Activated CD4-positive, alpha-beta T cell treated with anti-CD3 and anti-CD28 coated beads for 24 hours (primary cell): Measurements from ENCODE around the gene PLD4.

Experiments
- DNase-seq, 2 donors: peaks; one replicate each; pipeline ENCODE4 v3.0.0-alpha.2; 2020; ENCODE audit warnings: low read depth in 2 of 2

The PLD4 gene

DNA sequence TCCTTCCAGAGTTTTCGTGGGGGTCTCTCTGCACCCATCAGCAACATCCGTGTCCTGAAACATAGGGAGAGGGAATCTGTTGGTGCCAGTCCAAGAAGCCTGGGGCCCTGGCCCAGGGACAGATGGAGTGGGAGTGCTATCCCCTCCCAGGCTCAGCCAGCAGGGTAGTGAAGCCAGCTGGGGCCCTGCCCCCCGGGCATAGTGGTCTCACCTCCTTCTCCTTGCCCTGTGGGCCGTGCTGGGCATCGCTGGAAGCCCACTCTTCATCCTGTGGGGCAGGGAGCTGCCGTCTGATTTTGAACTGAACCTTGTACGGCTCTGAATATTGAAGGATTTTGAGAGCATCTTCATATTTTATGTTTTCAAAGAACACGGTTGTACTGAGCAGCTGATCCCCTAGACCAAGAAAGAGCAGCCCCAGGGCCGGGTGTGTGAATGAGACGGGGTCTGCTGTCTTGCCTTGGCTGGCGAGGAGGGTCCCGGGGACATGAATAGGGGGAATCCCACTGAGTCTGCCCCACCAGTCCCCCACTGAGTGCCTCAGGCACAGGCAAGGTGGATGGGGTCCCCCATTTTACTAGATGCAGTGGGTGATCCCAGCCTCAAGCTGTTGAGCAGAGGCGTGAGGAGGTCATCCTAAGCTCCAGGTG lies 30.2 kb downstream of the PLD4 start:
- DNase-seq = no peak

DNA sequence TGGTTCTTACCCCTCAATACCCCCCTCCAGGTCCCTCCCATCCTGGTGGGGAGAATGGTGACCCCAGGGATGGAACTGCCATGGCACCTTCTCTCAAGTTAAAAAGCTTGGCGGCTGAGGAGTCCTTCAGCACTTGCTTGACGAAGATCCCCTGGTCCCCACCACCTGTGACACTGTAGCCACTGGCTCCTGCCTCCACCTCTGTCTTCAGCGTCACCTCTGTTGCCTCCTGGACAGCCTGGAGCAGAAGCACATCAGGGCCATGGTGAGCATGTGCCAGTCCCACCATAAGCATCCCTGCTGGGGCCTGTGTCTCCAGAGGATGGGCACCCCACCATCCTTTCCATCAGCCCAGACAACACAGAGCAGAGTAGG lies 30.7 kb downstream of the PLD4 start:
- no peak for DNase-seq

DNA sequence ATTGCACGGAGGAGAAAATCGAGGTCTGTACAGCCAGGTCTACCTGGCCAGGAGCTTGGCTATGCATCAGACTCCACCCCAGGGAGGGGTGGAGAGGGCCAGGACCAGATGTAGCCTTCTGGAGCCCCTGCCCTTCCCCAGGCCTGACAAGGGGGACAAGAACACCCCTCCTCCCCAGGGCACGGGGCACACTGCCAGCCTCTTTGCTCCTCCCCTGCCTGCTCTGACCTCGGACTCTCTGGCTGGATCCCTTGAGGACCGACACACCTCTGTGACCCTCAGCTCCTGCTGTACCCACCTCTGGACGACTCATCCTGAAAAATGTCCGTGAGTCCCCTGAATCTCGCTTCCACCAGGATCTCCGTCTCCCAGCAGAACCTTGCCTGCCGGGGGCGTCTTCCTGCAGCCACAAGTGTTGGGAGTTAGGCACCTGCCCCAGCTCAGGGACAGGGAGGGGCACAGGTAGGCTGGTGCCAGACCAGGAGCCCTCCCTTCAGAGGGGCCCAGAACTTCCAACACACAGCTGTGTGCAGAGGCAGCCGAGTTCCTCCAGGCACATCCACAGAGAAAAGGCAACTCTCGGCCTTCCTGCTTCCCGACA lies 31.7 kb downstream of the PLD4 start:
- DNase-seq = no peak

DNA sequence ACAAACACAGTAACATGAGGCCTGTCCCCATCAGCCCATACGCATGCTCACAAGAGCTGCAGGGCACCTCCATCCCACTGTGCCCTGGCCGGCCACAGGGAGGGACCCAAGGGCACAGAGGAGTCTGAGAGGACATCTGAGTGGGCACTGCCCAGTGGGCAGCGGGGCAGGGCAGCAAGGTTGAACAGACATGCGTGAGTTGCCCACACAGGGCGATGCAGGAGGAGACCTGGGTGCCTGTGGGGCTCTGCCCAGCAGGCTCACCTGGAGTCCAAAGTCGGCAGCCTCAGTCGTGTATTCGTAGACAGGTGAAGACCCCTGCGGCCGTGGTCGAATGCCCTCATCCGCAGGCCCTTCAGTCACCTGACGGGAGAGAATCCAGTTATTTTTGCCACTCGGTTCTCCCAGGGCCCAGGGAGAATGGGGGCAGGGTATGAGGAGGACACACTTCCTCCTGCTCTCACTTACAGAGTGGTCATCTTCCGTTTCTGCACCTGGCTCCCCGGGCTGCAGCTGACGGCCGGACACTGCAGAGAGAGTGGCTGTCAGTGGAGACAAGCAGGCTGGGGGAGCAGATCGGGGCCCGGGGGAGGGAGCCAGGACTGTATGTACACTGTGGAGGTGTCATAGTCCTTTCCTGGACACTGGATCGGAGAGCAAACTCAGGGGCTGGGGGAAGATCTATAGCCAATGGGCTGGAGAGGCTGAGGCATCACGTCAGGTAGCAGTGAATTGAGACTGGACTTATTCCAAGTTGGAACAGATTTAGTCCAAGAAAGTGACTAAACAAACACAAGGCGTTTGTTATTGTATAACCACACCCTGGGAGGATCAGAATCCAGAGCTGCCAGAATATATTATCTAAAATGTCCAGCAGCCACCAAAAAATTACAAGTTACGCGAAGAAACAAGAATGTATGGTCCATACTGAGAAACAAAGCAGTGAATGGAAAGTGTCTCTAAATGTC lies 32.8 kb downstream of the PLD4 start:
- no peak for DNase-seq

- DNase-seq = no peak
Measured at GRCh38 chr14:104964546-104964945, 39.9 kb downstream of the PLD4 start.

DNA sequence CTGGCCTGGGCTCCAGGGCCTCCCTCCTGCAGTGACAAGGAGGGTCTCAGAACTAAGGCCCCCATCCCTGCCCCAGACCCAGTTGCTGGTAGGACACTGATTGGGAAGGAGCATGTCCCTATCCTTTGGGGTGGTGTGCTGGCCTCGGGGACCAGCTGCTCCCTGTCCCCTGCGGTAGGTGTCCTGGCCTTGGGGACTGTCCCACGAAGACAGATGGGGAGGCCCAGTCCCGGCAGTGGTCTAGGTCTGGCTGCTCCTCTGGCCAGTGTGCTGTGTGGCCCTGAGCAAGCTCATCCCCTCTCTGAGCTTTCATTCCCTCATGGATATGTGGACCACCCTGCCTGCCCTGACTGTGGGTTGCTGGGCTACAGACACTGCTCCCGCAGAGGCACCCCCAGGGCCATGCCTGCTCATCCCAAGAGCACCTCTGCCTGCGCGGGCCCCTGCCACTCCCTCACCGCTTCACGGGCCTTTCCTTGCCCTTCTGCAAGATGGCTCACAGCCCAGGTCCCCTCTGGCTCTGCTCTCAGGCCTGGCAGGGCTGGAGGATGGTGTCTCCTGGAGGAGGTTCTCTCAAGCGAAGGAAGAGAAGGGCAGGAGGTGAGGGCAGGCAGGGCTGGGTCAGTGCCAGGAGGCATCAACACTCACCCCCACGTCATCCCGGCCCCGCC lies 41.0 kb downstream of the PLD4 start:
- DNase-seq = no peak

GRCh38 chr14:104966261-104966865 lies 41.7 kb downstream of the PLD4 start:
- no peak for DNase-seq

DNA sequence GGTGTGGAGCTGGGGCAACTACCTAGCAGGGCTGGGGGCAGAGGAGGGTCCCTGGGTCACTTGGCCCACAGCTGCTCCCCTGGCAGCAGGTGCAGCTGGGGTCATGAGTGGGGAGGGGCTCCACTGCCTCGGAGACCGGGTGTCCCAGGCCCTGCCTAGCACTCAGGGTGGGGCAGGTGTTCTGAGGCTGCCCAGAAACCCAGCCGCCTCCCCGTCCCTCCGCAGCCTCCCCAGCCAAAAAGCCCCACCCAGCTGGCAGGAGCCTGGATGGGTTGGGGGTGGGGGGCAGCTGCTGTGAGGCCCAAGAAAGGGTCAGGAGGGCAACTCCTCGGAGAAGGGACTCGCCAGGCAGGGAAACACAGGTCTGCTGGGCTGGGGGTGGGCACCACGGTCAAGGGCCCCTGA lies 42.3 kb downstream of the PLD4 start:
- no peak for DNase-seq

- DNase-seq = no peak
Measured at GRCh38 chr14:104967386-104968152, 42.9 kb downstream of the PLD4 start.

DNA sequence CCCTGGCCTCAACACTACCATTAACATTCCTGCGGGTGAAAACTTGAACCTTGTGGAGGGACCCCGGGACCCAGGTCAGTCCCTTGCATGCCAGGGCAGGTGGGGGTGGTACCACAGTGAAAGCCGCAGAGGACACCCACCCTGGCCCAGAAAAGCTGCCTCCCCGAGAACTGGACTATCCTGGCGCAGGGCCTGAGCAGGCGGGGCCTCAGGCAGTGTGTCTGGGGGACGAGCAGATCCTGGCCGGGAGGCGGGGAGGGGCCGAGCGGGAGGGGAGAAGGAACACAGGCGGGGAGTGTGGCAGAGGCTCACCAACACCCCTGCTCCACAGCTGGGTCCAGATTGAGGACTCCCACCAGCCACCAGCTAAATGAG lies 43.5 kb downstream of the PLD4 start:
- no peak for DNase-seq

- no peak for DNase-seq
Measured at GRCh38 chr14:104968541-104969401, 44.1 kb downstream of the PLD4 start.

GRCh38 chr14:104969741-104970230 lies 45.1 kb downstream of the PLD4 start:
- DNase-seq = no peak

DNA sequence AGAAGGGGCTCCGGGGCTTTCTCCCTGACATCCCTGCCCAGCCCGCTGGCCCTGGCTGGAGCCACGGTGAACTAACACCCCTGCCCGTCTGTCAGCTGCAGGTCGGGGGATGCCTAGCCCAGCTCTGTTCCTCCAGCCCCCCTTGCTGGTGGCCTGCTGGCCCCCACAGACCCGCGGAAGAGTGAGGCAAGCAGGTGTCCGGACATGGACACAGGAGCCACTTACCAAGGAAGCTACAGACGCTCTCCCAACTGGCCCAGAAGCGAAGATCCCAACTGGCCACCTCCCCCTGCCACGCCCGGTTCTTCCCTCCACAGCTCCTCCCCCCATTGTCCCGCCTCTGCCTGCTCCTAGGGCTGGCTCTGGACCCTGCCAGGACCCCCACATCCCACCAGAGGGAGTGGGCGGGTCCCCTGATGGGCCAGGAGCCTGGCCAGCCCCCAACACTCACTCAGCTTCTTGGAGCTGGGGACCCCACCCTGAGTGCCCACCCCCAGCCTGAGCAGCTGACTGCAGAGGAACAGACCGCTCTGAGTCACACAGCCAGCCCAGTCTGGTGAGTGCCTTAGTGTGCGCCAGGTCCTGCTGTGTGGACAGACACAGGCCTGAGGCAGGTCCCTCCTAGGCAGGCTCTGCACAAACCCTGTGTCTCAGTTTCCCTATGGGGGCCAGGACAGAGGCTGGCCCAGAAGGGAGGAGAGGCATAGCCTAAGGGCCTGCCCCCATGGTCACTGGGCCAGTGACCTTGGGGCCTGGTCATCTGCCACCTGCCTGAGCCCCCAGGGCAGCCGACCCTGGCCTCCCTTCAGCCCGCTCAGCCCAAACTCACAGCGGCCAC lies 45.8 kb downstream of the PLD4 start:
- no peak for DNase-seq

- DNase-seq = no peak
Measured at GRCh38 chr14:104971447-104972240, 47.0 kb downstream of the PLD4 start.

DNA sequence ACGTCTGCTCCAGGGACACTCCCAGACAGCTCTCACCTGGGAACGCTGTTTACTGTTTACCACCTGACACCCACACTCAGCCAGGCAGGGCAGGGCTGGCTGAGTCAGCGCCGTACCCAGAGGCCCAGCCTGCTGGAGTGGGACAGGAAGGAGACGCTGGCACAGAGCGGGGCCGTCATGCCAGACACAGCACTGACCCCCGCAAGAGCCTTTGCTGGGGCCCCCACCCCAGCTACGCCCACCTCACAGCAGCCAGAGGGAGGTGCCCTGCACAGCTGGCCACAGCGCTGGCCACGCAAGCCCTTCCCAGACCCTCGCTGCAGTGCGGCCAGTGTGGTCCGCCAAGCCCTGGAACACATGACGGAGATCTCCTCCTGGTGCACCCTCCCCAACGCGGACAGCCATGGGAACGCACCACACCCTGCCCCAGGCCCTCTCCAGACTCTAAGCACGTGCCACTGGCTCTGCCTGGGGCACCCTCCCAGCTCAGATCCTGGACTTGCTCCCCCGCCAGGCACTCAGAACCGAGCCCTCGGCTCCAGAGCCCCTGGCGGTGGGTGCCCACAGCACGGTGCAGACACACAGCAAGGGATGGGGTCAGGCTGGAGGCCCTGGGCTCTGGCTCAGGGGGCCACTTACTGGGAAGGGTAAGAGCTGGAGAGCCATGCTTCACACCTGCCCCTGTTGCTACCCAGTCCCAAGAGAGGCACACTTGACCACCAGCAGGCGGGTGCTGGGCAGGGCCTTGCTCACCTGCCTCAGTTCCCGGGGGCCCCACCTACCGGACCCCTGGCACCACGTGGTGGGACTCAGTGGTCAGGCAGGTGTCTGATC lies 47.8 kb downstream of the PLD4 start:
- DNase-seq = no peak

- no peak for DNase-seq
Measured at GRCh38 chr14:104973135-104973384, 48.4 kb downstream of the PLD4 start.

GRCh38 chr14:104973385-104974145 lies 48.9 kb downstream of the PLD4 start:
- DNase-seq = no peak
